Stimulated activated CD8-positive, alpha-beta memory T cell treated with anti-CD3 and anti-CD28 coated beads, Interleukin-4, amount 100 ng/mL, for 1 hour (primary cell): ENCODE measurements around the gene TMEM225B.
"Not testable (repeated sequence)": the region's sequence is repeated elsewhere in the genome, so short reads cannot be mapped to it uniquely, and the experiment has no call there.

Experiments used
- DNase-seq, 2 donors: peaks; one replicate each; pipeline ENCODE4 v3.0.0-alpha.2; 2020; ENCODE audit warnings: low read depth in 2 of 2, low spot score in 1 of 2

The TMEM225B gene

DNA sequence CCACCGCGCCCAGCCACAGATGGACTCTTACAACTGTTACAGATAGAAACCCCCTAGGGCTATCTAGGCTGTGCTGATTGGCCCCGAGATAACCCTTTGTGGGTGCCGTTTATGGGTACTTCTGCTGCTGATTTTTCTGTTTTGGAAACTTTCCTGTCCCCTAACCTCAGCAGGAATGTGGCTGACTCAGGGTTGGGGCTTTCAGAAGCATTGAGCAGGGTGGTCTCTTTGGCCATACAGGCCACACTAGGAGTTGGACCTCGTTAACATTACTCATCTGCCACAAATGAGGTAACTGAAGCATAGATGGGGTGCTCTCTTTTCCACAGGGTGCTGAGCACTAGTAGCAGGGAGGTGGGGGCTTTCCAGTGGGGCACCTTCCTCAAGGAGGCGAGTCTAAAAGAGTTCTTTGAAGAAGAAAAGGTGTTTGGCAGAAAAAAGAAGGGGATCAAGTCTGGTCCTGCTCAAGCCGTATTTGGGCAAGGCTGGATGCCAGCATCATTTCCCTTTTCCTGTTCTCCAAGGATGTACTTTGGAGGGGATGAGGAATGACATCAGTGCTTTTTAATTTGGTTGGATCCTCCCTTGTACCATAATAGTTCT lies 25.1 kb downstream of the TMEM225B start:
- DNase-seq = no peak

- DNase-seq = no peak
Observed at GRCh38 chr7:99623702-99624447, 25.8 kb downstream of the TMEM225B start.

DNA sequence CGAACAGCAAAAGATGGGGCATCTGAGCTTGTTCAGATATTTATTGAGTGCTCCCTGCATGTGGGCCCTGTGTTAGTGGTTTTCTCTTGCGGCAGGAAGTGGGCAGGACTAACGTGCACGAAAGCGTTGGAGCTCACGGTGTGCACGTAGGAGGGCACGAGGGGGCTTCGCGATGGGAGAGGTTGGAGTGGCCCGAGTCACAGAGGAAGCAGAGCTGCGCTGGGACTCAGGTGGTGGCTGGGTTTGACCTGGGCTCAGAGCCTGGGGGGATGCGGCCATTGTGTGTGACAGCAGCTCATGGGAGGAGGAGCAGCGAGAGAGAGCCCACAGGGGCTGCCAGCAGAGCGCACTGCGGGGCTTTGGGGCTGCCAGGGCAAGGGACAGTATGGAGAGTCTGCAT lies 26.4 kb downstream of the TMEM225B start:
- DNase-seq = peak; percentile 34 to 39

GRCh38 chr7:99625321-99625720 lies 27.3 kb downstream of the TMEM225B start:
- DNase-seq = no peak

DNA sequence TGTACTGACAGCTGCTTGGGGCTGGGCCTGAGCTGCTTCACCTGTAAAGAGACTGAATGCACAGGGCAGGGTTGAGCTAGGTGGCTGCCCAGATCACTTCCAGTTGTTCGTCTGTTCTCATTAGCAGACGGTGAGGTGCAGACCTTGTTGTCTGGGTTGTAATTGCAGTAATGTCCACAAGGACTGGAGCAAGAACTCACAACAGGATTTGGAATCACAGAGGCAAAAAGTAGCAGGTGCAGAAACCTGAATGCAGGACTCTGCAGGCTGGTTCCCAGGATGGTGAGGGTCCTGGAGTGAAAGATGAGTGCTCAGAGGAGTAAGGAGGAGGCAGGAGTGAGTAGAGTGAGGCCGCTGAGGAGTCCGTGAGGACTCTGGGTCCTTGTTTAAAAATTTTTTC lies 27.9 kb downstream of the TMEM225B start:
- DNase-seq = no peak

DNA sequence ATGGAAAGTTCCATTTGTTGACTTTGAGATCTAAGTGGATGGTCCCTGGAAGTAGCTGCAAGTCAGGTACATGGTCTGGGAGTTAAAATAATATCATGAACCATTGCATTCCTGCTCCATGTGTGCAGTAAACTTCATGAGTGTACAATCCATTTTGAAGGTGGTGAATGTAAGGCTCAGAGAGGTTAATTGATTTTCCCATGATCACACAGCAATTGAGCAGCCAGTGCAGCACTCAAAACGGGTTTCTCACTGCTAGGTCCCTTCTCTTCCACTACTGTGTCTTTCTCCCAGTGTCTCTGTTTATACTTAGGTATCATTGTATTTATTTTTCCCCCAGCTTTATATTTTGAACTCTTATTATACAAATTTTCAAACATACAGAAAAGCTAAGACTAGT lies 28.6 kb downstream of the TMEM225B start:
- no peak for DNase-seq

GRCh38 chr7:99627513-99627912 lies 29.4 kb downstream of the TMEM225B start:
- no peak for DNase-seq

DNA sequence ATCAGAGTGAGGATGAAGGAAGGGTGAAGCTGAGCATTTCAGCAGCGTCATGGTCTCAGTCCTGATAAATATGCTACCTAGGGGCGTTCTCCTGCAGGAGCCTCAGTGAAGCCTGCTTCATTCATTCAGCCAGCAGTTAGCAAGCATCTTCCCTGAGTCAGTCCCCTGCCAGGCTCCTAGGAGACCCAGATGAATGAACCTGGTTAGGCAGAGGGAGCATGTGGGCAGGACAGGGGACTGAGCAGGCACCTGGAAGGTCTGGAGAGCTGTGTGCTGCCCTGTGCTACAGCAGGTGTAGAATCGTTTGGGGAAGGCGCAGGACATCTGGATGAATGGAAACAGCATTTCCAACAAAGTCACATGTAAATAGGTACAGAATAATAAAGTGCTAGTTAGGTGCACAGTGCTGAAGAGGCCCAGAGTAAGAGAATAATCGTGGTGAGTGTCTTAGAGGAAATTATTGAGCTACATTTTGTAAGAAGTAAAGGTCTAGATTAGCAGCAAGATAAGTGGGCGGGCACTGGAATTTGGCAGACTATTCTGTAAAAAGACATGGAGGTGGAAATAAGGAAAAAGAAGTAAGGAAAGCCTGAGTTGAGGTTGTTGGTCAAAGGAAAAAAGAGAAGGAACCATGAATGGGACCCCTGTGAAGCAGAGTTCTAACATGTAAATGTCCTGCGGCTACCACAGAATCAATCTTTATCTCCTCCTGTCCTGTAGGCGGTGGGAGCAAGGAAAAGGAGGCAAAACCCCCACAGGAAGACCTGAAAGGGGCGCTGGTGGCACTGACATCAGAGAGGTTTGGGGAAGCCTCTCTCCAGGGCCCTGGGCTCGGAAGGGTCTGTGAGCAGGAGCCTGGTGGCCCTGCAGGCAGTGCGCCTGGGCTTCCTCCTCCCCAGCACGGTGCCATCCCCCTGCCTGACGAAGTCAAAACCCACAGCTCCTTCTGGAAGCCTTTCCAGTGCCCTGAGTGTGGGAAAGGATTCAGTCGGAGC lies 30.7 kb downstream of the TMEM225B start:
- no peak for DNase-seq

- no peak for DNase-seq
Observed at GRCh38 chr7:99629643-99630042, 31.6 kb downstream of the TMEM225B start.

- no peak for DNase-seq
Observed at GRCh38 chr7:99631295-99632109, 33.4 kb downstream of the TMEM225B start.

DNA sequence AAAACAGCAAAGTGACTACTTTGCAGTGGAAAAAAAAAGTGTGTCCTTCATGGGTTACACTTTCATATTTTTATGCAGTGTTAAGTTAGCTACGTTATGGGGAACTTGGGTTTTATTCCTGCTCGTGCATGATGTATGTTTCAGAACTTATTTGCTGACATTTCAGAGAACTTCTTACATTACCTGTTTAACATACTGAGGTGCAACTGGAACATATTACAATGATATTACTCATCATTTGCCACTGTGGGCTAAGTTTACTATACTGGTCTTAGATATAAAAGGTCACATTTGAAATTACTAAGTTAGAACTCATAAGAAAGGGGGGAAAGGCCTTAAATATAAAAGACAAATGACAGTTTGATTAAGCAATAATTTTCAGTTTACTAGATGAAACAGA lies 39.3 kb downstream of the TMEM225B start:
- DNase-seq = not testable (repeated sequence)

- DNase-seq = no peak
Observed at GRCh38 chr7:99638731-99639130, 40.7 kb downstream of the TMEM225B start.

DNA sequence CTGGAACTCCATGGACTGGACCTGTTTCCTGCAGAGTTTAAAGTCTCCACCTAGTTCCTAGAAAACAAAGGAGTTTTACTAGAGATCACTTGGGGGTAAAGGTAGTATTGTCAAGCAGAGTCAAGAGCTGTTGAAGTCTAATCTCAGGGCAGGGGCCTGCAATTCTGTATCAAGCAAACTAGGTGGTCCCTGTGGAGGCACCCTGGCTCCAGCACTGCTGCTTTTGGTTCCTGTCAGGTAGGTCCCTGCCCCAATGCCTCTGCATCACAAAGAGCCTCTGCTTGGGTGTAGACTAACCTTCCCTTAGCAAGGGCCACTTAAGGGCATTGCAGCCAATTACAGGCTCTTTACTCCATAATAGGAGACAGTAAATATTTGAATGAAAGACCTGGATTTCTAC lies 41.2 kb downstream of the TMEM225B start:
- DNase-seq = no peak

DNA sequence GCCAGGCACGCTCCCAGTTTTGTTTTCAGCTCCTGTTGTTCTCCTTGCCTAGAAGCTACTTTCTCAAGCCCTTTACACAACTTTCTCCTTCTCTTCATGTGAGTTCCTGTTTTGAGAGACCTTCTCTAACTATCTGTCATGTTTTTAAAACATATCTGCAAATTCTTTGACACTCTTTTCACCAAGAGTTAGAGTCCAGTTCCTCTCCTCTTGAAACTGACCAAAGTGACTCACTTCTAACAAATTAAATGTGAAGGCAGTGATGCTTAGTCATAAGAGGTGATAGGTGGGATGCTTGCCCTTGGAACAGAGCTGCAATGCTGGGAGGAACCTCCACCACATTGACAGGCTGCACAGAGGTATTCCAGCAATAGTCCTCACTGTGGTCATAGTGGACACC lies 44.0 kb downstream of the TMEM225B start:
- DNase-seq = no peak

DNA sequence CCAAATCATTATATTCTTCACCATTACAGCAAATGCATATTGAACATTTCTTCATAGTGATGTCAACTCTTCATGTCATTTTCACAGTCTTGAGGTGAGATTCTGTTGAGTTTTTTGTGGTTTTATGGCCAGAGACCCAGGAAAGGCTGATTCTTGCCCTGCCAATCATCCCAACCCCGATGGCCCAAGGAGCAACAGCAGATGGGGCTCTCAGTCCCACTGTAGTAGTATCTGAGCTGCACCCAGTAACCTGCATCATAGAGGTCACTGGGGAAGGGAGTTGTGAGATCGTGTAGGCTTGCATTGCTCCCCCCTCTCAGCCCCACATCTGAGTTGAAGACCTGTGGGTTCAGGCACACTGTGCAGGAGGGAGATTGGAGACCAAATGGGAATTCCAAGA lies 45.4 kb downstream of the TMEM225B start:
- DNase-seq = no peak

DNA sequence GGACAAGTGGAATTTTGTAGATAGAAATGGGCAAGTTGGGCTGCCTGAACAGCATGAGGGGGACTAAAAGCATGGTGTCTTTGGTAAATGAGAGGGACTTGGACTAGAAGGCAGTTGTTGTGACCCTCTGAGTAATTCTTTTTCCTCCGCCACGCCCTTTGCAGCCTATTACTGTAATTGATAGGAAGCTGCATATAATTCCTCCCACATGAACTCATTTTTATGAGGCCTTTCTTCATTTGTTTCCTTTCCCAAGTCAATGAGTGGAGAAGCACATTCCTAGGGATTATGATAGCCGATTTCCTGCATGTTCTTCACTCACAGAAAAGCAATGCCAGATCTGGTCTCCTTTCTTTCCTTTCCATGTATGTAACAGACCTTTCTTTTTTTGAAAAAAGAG lies 46.4 kb downstream of the TMEM225B start:
- DNase-seq = no peak

- DNase-seq = no peak
Observed at GRCh38 chr7:99645590-99645989, 47.5 kb downstream of the TMEM225B start.

GRCh38 chr7:99648843-99649242 lies 50.8 kb downstream of the TMEM225B start:
- DNase-seq = no peak

GRCh38 chr7:99651290-99651689 lies 53.2 kb downstream of the TMEM225B start:
- DNase-seq = no peak

GRCh38 chr7:99652671-99653070 lies 54.6 kb downstream of the TMEM225B start:
- no peak for DNase-seq

GRCh38 chr7:99653269-99653668 lies 55.2 kb downstream of the TMEM225B start:
- not testable (repeated sequence) for DNase-seq
